Measurements from ENCODE around the gene BAK1. TPM values are rescaled to one million over a fixed set of nuclear protein-coding genes. Genes with fewer than 3 reads are reported as not detected.

Gene BAK1
- total RNA-seq, 1 experiment from 2014 or later = 23.7 TPM

DNA sequence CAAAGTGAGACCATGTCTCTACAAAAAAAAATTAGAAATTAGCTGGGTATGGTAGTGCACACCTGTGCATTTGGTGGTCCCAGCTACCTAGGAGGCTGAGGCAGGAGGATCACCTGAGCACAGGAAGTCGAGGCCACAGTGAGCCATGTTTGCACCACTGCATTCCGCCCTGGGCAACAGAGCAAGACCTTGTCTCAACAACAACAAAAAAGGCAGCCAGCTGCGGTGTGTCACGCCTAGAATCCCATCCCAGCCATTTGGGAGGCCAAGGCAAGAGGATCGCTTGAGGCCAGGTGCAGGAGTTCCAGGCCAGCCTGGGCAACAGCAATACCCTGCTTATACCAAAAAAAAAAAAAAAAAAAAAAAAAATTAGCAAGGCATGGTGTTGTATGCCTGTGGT, 1.1 kb upstream of the BAK1 start:
- intact Hi-C loops (cut with micrococcal nuclease) = loop anchor here (10.0 kb wide), 1 partner anchor 86 kb away; no protein-coding TSS in a partner anchor
- POLR2A ChIA-PET (ENCODE audit: unreplicated experiment) = interaction anchor here (0.5 to 0.7 kb wide), 2 partner anchors 33 to 115 kb away, joined by 5 to 26 read pairs; no protein-coding TSS in a partner anchor
- no peaks in the 10 kb centered on the region for H4K20me1 ChIP-seq (ENCODE audit: low read length)

DNA sequence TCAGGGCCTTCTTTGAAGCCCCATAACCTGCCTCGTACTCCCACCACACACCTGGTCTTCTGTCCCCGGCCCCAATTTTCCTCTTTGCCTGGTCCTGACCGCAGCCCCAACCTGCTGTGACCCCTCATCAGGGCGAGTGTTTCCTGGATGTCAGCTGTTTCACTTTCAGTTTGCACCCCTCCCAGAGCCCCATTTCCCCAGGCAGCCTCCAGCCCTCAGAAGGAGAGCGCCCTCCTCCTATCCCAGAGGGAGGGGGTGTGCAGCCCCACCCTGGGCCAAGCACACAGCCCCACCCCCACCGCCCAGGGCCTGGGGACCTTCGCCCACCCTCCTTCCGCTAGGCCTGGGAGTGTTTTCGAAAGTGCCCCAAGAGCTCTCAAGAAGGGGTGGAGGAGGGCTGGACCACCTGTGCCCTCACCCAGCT, 1.5 kb downstream of the BAK1 start:
- H3K4me2 ChIP-seq (ENCODE audit: low read length) = peak overlapping the region; percentile 99
- H4K20me1 ChIP-seq (ENCODE audit: low read length) = no peaks in the 10 kb centered on the region
- H2AFZ ChIP-seq (ENCODE audit: low read length) = no peak overlapping the region
- H3F3A ChIP-seq (ENCODE audit: low read length, unreplicated experiment) = no peaks in the 10 kb centered on the region
- no peaks in the 10 kb centered on the region for H3K9me2 ChIP-seq (replicated peaks; ENCODE audit: low read length)
- ATAC-seq (no peak), DNase-seq (no peak)
- intact Hi-C loops (cut with micrococcal nuclease) = no loop called here
- peaks cover 32% of the 10 kb centered on the region for H3K79me2 ChIP-seq (ENCODE audit: low read length)
- peaks cover 24% of the 10 kb centered on the region for H3K4me1 ChIP-seq (ENCODE audit: insufficient read depth, low read length)
- H3K9me3 ChIP-seq (ENCODE audit: low read length) = no peaks in the 10 kb centered on the region
- H3K9ac ChIP-seq (ENCODE audit: low read length) = peak overlapping the region; percentile 94; the same call in 1 of the 2 replicates
- ChIA-PET CTCF (interaction anchor here (1.6 kb wide), 1 partner anchor 124 kb away, joined by 5 read pairs; the partner anchor contains the start of gene ZBTB9), POLR2A (ENCODE audit: unreplicated experiment) (no interaction called here)
- no peaks in the 10 kb centered on the region for H3K27me3 ChIP-seq (ENCODE audit: low read length)
- no TSS peak for BruUV-seq (replicated peaks)
- no peak overlapping the region for H3K27ac ChIP-seq (ENCODE audit: low read length)
- H3K36me3 ChIP-seq (ENCODE audit: low read depth, low read length) = peaks cover 20% of the 10 kb centered on the region
- TF ChIP-seq, protein P1, sequence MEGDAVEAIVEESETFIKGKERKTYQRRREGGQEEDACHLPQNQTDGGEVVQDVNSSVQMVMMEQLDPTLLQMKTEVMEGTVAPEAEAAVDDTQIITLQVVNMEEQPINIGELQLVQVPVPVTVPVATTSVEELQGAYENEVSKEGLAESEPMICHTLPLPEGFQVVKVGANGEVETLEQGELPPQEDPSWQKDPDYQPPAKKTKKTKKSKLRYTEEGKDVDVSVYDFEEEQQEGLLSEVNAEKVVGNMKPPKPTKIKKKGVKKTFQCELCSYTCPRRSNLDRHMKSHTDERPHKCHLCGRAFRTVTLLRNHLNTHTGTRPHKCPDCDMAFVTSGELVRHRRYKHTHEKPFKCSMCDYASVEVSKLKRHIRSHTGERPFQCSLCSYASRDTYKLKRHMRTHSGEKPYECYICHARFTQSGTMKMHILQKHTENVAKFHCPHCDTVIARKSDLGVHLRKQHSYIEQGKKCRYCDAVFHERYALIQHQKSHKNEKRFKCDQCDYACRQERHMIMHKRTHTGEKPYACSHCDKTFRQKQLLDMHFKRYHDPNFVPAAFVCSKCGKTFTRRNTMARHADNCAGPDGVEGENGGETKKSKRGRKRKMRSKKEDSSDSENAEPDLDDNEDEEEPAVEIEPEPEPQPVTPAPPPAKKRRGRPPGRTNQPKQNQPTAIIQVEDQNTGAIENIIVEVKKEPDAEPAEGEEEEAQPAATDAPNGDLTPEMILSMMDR (conservative IDR thresholded peaks at IDR 0.05; ENCODE audit: low read depth, low read length) = no peak
- TF ChIP-seq EZH2 (IDR thresholded peaks at IDR 0.05; ENCODE audit: low read length, unreplicated experiment) (no peak), EZH2phosphoT487 (IDR thresholded peaks at IDR 0.05; ENCODE audit: borderline replicate concordance, low read length) (no peak)
- H3K4me3 ChIP-seq (ENCODE audit: low read length) = peak overlapping the region; percentile 100

More for the DNA sequence above, 1.1 kb upstream of the BAK1 start:
- peaks cover 32% of the 10 kb centered on the region for H3K79me2 ChIP-seq (ENCODE audit: low read length)
- H3K4me1 ChIP-seq (ENCODE audit: insufficient read depth, low read length) = peaks cover 28% of the 10 kb centered on the region
- no peak overlapping the region for H3K27ac ChIP-seq (ENCODE audit: low read length)
- TF ChIP-seq, protein P1 (conservative IDR thresholded peaks at IDR 0.05; ENCODE audit: low read depth, low read length) = no peak
- no peak for TF ChIP-seq EZH2 (IDR thresholded peaks at IDR 0.05; ENCODE audit: low read length, unreplicated experiment)
- no peak for TF ChIP-seq EZH2phosphoT487 (IDR thresholded peaks at IDR 0.05; ENCODE audit: borderline replicate concordance, low read length)
- H3K27me3 ChIP-seq (ENCODE audit: low read length) = no peaks in the 10 kb centered on the region
- no peak overlapping the region for H2AFZ ChIP-seq (ENCODE audit: low read length)
- no peak overlapping the region for H3K4me2 ChIP-seq (ENCODE audit: low read length)
- no peak overlapping the region for H3K9ac ChIP-seq (ENCODE audit: low read length)
- H3K36me3 ChIP-seq (ENCODE audit: low read depth, low read length) = peaks cover 4% of the 10 kb centered on the region; the same call in 1 of the 2 replicates
- H3F3A ChIP-seq (ENCODE audit: low read length, unreplicated experiment) = no peaks in the 10 kb centered on the region
- no TSS peak for BruUV-seq (replicated peaks)
- H3K9me3 ChIP-seq (ENCODE audit: low read length) = no peaks in the 10 kb centered on the region
- no peaks in the 10 kb centered on the region for H3K9me2 ChIP-seq (replicated peaks; ENCODE audit: low read length)
- CTCF ChIA-PET = interaction anchor here (0.6 kb wide), 1 partner anchor 26 kb away, joined by 5 read pairs; no protein-coding TSS in a partner anchor
- ATAC-seq = no peak
- no peak overlapping the region for H3K4me3 ChIP-seq (ENCODE audit: low read length)
- no peak for DNase-seq

DNA sequence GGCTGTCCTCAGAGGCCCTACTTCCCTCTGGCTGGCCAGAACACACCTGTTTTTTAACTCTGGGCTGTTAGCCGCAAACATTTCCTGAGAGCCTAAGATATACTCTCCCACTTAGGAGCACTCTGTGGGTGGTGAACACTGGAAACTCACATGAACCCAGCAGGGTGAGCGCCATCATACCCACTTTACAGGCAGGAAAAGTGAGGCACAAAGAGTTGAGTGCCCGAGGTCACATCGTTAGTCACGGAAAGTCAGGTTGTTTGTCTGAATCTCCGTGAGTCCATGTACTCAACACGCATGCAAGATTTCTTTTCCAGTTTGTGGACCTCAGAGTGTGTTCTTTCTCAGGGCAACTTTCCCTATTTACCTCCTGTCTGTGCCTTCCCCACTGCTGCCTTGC, 1.9 kb downstream of the BAK1 start:
- CTCF ChIA-PET = no interaction called here
- Histone ChIP-seq H3F3A (ENCODE audit: low read length, unreplicated experiment) (no peaks in the 10 kb centered on the region), H3K4me2 (ENCODE audit: low read length) (peak overlapping the region; percentile 99), H3K27ac (ENCODE audit: low read length) (no peak overlapping the region), H2AFZ (ENCODE audit: low read length) (no peak overlapping the region), H3K9me2 (replicated peaks; ENCODE audit: low read length) (no peaks in the 10 kb centered on the region), H3K4me1 (ENCODE audit: insufficient read depth, low read length) (peaks cover 24% of the 10 kb centered on the region), H3K9me3 (ENCODE audit: low read length) (no peaks in the 10 kb centered on the region), H3K27me3 (ENCODE audit: low read length) (no peaks in the 10 kb centered on the region), H3K79me2 (ENCODE audit: low read length) (peaks cover 32% of the 10 kb centered on the region), H3K9ac (ENCODE audit: low read length) (no peak overlapping the region), H3K4me3 (ENCODE audit: low read length) (peak overlapping the region; percentile 100; the same call in 1 of the 2 replicates), H4K20me1 (ENCODE audit: low read length) (no peaks in the 10 kb centered on the region), H3K36me3 (ENCODE audit: low read depth, low read length) (peaks cover 20% of the 10 kb centered on the region)
- ATAC-seq = no peak
- no peak for DNase-seq
- POLR2A ChIA-PET (ENCODE audit: unreplicated experiment) = no interaction called here
- BruUV-seq (replicated peaks) = no TSS peak
- intact Hi-C loops (cut with micrococcal nuclease) = no loop called here
- TF ChIP-seq EZH2 (IDR thresholded peaks at IDR 0.05; ENCODE audit: low read length, unreplicated experiment) (no peak), EZH2phosphoT487 (IDR thresholded peaks at IDR 0.05; ENCODE audit: borderline replicate concordance, low read length) (no peak)
- TF ChIP-seq, protein P1 (conservative IDR thresholded peaks at IDR 0.05; ENCODE audit: low read depth, low read length) = no peak

Measured in PC-3 (cell line).